Fibroblast of skin of left quadriceps (primary cell): Measurements from ENCODE around the gene L1CAM.

Experiments
- DNase-seq, 2 experiments: peaks; one replicate each; pipeline ENCODE4 v3.0.0-alpha.2; 2013; ENCODE audit warnings: low read depth in 2 of 2

L1CAM gene

GRCh38 chrX:153922932-153923857 lies 37.2 kb upstream of the L1CAM start:
- DNase-seq = no peak

DNA sequence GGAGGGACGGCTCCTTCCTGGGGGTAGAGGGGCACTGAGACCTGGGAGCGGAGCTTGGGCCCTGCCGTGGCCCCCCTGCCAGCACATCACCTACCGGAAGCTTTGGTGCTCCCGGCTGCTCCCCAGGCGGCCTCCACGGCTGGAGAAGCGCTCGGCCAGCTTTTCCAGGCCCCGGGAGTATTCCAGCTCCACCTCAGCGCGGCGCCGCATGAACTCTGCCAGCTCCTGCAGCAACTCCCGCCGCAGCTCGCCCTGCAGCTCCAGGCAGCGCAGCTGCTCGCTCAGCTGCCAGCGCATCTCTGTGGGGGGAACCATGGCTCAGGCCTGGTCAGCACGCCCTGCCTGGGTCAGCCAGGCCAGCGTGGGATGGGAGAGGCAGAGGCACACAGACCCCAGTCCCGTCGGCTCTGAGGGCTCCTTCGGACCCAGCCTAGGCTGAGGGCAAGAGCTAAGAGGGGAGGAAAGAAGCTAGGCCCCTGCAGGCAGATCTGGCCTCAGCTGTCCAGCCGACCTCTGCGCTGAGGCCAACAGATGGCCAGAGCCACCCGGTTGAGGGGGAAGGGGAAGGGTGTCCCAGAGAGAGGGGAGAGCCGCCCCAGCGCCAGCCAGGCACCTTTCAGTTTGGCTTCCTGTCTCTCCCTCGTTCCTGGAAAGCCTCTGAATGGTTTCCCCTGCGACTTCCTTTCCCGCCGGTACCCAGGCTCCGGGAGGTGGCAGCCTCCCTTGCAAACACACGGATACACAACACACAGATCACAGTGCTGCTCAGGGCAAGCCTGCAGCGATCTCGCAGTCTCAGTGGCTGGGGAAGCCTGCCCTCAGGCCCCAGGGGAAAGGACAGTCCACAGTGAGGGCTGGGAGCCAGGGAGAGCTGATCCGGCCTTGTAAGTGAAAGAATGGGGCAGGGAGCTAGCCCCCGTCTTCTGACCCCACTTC lies 35.8 kb upstream of the L1CAM start:
- no peak for DNase-seq

GRCh38 chrX:153921070-153921469 lies 35.1 kb upstream of the L1CAM start:
- DNase-seq = no peak

- DNase-seq = no peak
These were observed 34.6 kb upstream of the L1CAM start for GRCh38 chrX:153920546-153920945.

DNA sequence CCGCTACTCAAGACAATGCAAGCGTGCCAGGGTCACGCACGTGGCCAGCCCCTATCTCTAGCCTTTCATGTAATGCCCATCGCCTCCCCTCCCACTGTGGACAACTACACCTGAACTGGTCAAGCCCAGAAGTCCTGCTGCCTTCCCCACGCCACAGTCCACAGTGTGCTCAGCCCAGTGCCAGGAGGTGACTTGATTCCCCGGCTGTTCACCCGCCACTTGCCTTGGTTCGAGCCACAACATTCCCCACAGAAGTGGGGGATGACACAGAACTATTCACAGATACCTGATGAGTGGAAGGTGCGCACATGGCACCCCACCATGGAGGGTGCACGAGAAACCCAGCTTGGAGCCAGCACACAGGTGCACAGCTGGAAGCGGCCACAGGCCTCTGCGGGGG lies 33.3 kb upstream of the L1CAM start:
- DNase-seq = no peak

DNA sequence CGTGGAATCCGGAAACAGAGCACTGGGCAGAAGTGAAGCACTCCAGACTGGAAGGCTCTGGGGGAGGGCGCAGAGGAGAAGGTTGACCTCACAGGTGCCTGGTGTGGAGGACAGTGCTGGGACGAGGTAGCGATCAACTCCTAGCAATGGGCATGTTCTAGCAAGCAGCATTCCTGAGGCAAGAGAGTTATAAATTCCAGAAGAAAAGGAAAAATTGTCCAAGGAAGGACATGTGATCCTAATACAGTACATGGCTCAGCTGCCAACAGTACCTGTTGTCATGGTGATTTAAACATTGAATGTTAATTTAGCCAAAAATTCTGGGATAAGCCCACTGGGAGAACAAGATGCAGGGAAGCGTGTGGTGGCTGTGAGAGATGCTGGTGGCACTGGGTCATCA lies 31.9 kb upstream of the L1CAM start:
- no peak for DNase-seq

DNA sequence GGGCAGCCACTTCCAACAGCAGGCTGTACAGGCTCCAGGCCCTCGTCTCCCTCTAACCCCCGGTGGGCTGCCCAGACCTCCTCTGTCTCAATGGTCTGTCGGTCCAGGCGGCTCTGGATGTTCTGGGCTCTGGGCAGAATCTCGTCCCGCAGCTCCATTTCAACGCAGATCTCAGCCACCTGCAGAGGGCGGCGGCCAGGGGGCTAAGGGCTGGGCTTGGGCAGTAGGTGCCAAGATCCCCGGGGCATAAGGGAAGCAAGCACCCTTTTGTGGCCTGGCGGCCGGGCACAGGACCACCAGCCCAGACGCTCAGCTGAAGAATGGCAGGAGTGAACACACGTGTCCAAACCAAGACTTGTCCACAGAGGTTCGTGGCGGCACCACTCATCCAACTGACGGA lies 27.7 kb upstream of the L1CAM start:
- no peak for DNase-seq

DNA sequence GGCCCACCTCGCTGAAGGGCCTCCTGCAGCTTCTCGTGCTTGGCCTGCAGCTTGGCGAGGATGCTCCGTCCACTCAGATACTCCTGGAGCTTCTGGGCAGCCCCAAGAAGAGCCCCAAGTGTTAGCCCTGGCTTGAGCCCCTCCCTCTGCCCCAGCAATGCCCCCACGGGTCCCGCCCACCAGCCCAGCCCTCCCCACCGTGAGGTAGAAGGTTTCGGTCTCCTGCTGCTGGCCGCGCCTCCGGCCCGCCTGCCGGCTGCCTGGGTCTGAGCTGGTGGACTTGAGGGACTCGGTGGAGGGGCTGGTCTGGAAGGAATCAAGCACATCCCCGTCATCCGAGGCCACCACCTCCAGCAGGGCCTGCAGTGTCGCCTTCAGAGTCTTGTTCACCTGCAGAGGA lies 27.2 kb upstream of the L1CAM start:
- DNase-seq = no peak

GRCh38 chrX:153911798-153912197 lies 25.8 kb upstream of the L1CAM start:
- DNase-seq = no peak

- DNase-seq = no peak
These were observed 24.5 kb upstream of the L1CAM start for GRCh38 chrX:153910446-153910845.

DNA sequence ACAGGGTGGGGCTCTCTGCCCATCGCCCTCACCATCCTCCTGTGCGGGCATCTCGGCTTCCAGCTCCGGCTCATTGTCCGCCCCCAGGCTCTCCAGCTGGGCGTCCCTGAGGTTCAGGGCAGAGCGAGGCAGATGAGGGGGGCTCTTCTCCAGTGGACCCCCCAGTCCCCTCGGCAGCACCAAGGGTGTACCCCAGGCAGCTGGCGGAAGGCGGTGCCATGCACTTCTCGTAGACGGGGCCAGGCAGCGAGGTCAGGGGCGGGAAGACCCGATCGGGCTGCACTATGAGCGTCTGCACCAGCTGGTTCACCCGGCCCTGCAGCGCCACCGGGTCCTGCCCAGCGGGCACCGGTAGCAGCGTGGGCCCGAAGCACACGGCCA lies 24.0 kb upstream of the L1CAM start:
- DNase-seq = no peak

DNA sequence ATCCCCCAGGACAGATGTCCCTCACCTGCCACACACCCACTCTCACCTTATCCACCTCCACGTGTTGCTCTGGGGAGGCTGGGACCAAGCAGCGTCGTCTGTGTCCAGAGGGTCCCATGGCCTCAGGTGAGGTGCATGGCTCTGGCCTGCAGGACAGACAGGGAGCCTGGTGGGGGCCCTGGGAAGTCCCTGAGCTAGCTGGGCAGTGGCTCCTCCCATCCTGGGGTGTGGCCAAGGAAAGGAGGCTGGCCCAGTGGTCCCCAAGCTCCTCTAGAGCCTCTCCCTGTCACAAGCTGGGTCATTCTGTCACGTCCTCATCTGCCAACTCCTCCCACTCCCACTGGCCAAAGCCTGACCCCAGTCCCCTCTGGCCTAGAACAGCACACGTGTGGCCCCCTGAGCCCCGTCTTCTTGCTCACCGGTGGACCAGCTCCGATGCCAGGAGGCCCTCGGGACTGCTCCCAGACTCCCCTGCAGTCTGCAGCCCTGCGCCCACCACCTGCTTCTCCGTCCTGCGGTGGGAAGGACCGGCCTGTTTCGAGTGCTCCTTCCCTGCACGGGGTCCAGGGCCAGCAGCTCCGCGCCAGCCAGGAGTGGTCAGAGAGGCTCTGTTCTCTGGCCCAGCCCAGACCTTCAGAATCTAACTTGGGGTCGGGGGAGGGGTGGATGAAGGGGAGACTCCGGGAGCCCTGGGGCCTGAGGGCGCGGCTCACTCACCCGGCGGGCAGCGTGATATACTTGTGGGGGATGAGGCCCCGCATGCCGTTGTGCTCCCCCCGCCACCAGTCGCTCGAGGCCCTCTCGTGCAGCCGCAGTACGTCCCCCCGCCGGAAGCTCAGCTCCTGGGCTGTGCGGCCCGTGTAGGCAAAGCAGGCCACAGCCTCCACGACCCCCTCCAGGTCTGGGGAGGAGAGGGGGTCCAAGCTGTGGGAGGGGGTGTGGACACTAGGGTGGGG lies 23.3 kb upstream of the L1CAM start:
- DNase-seq = no peak

DNA sequence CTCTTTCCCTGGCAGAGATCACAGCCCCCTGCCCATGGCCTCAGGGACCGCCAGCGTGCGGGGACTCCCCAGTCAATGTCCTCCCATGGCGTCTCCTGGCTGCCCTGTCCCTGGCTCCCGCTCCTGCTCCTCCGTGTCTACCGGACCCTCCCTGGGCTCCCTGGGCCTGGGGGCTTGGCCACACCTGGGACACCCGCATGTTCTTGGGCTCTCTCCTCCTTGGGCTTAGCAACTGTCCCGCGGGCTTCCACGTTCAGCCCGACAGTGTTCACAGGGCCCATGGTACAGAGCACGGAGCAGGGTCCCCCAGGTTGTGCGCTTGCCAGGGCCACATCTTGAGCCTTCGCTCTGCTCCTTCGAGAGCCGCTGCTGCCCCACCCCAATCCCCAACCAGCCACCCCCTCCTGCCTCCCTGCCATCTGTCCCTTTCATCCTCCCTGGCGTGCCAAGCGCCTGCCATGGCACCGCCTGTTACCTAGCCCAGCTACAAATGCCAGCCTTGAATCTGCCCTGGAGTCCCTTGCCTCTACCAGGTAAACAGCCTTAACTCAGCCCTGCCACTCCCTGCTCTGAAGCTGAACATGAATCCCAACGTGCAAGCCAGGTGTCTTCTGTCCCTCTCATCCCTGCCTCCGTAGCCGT lies 22.4 kb upstream of the L1CAM start:
- DNase-seq = no peak

DNA sequence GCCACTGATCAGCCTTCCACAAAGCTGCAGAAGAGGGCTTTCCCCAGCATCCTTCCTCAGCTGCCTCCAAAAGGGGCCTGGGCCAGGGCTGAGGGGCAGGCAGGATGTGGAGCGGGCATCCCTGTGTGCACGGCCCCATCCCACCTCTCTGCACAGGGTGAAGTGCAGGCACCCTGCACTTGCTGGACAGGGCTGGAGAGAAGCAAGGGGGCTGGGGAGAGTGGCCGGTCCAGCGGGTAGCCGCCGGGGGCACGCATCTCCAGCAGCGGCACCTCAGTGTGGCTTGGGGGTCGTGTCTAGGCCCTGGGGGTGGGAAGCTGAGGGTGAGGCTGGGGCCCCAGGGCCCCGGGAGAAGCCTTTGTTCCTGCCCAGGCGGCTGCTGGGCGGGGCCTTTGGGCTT lies 21.5 kb upstream of the L1CAM start:
- no peak for DNase-seq

DNA sequence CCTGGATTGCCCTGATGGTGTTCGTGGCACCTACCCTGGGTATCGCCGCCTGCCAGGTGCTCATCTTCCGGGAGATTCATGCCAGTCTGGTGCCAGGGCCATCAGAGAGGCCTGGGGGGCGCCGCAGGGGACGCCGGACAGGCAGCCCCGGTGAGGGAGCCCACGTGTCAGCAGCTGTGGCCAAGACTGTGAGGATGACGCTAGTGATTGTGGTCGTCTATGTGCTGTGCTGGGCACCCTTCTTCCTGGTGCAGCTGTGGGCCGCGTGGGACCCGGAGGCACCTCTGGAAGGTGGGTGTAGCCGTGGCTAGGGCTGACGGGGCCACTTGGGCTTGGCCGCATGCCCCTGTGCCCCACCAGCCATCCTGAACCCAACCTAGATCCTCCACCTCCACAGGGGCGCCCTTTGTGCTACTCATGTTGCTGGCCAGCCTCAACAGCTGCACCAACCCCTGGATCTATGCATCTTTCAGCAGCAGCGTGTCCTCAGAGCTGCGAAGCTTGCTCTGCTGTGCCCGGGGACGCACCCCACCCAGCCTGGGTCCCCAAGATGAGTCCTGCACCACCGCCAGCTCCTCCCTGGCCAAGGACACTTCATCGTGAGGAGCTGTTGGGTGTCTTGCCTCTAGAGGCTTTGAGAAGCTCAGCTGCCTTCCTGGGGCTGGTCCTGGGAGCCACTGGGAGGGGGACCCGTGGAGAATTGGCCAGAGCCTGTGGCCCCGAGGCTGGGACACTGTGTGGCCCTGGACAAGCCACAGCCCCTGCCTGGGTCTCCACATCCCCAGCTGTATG lies 20.3 kb upstream of the L1CAM start:
- no peak for DNase-seq

DNA sequence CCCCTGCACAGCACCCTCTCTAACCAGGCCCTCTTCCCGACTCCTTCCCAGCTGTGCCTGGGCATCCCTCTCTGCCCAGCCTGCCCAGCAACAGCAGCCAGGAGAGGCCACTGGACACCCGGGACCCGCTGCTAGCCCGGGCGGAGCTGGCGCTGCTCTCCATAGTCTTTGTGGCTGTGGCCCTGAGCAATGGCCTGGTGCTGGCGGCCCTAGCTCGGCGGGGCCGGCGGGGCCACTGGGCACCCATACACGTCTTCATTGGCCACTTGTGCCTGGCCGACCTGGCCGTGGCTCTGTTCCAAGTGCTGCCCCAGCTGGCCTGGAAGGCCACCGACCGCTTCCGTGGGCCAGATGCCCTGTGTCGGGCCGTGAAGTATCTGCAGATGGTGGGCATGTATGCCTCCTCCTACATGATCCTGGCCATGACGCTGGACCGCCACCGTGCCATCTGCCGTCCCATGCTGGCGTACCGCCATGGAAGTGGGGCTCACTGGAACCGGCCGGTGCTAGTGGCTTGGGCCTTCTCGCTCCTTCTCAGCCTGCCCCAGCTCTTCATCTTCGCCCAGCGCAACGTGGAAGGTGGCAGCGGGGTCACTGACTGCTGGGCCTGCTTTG lies 19.6 kb upstream of the L1CAM start:
- DNase-seq = no peak

- DNase-seq = no peak
These were observed 18.3 kb upstream of the L1CAM start, which contains the start of gene AVPR2 for GRCh38 chrX:153903991-153904957. AVPR2 (plus strand) TSS chrX:153904673; CDS start chrX:153905146, 473 bp downstream.

DNA sequence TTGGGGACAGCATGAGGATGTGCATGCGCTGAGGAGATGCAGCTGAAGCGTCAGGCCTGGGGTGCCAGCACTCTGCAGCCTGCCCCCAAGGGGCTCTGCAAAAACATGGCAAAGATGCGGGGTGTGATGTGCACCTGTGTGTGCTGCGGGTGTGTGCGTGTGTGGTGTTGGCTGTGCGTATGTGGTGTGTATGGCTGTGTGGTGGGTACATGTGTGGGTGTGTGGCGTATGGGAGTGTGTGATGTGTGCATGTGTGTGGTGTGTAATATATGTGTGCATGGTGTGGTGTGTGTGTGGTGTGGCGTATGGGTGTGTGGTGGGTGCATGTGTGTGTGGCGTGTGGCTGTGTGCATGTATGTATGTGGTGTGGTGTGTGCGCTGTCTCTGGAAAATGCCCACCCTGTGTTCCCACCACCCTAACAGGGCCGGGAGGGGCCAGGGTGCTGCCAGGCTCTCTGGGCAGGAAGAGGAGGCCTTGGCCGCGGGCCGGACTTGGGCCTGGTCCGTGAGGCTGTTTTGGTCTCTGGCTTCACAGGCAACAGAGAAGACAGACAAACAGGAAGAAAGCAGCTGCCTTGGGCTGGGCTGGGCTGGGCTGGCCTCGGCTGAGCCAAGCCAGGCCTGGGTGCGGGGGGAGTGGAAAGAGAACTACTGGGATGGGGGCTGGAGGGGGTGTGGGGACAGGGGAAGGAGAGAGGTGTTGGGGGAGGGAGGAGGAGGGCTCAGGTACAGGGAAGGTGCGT lies 17.4 kb upstream of the L1CAM start:
- DNase-seq = no peak
